RWPE1 (cell line): Measurements from ENCODE around the gene STOML1.

Experiments used
- CTCF ChIA-PET: fragments of 350-600 bp; sonication (Branson Sonifier 250); formaldehyde crosslinking; extraction: SDS; loops from one replicate; lab custom pipeline; 2021; lab: Yijun Ruan, JAX
- POLR2A ChIA-PET: fragments of 400-600 bp; formaldehyde crosslinking; extraction: SDS; loops from one replicate; lab custom pipeline; 2020; ENCODE audit warnings: antibody characterized with exemption; ENCODE audit not compliant: low non-redundant PET; lab: Yijun Ruan, JAX
- DNase-seq: peaks from one replicate; pipeline ENCODE4 v3.0.0; 2012; ENCODE audit warnings: low spot score
- H3K27ac ChIP-seq: fragments of 450-650 bp; 2 replicates; pipeline ENCODE4 v1.5.1; 2017
- TF ChIP-seq, protein P1 (sequence below): fragments of 450-650 bp; conservative IDR thresholded peaks from 2 replicates; pipeline ENCODE4 v1.5.1; 2017; ENCODE audit warnings: low read depth, mild to moderate bottlenecking

Gene STOML1

DNA sequence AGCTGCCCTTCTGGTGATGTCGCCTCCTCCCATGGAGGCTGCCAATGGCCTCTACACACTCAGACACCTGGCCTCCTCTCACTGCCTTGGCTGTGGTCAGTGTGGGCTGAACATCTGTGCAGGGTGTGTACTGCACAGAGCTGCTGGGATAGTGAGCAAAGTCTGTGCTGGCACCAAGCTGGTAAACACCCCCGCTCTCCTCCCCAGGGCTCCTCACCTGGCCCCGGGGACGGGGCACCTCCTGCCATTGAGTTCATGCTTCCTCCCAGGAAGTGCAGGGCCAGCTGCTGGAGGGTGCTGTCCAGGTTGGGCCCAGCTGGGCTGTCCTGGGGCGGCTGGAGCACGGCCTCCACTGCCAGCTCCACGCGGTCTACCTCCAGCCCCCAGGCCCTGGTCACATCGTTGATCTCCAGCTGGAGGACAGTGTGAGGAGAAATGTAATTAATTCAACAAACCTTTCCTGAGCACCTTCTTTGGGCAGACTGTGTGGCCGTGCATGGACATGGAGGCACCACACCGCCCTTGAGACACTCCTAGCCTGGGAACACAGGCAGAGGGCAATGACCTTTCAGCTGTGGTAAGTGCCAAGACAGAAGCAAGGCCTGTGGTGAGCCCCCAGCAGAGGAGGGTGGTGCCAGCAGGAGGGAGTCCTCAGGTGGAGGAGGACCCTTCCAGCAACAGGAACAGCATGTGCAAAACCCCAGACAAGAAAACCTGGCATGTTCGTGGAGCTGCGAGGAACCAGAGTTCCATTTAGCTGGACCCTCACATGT lies 6.8 kb downstream of the STOML1 start:
- H3K27ac ChIP-seq: peak overlapping the region; percentile 99
- POLR2A ChIA-PET: interaction anchor here (1.1 kb wide), 1 partner anchor 9 kb away, joined by 3 read pairs; the partner anchor contains the start of gene PML
- CTCF ChIA-PET: interaction anchor here (0.6 to 0.9 kb wide), 2 partner anchors 12 to 16 kb away, joined by 3 to 5 read pairs; no protein-coding TSS in a partner anchor
- DNase-seq: no peak
- TF ChIP-seq, protein P1, sequence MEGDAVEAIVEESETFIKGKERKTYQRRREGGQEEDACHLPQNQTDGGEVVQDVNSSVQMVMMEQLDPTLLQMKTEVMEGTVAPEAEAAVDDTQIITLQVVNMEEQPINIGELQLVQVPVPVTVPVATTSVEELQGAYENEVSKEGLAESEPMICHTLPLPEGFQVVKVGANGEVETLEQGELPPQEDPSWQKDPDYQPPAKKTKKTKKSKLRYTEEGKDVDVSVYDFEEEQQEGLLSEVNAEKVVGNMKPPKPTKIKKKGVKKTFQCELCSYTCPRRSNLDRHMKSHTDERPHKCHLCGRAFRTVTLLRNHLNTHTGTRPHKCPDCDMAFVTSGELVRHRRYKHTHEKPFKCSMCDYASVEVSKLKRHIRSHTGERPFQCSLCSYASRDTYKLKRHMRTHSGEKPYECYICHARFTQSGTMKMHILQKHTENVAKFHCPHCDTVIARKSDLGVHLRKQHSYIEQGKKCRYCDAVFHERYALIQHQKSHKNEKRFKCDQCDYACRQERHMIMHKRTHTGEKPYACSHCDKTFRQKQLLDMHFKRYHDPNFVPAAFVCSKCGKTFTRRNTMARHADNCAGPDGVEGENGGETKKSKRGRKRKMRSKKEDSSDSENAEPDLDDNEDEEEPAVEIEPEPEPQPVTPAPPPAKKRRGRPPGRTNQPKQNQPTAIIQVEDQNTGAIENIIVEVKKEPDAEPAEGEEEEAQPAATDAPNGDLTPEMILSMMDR: no peak

DNA sequence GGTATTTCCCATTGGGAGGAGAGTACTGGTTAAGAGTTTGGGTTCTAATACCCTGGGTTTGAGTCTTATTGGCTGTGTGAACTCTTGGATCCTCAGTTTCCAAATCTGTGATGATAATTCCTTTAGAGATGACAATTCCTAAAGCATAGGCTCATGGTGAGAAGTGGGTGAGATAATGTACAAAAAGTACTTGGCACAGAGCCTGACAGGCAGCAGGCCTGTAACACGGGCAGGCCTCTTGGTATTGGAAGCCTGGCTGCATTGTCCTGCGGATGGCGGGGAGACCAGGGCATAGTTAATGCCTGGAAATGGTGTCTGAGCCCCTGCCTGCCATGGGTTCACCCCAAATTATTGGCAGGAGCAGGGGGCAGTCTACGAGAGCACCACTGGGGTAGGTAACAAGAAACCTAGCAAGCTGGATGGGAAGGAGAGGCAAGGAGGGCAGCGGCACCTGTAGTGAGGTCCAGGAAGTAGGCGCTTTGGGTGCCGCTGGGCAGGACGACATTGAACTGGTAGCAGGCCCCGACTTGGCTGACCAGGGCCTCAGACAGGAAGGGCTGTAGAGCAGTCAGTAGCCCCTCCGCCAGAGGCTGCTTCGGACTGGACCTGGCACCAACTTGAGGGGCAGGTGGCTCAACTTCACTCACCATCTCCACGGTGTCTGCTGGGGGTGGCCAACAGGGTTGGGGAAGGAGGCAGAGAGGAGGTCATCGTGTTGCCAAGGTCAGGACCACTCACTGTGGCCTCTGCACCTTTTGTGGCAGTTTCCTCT lies 7.7 kb downstream of the STOML1 start:
- TF ChIP-seq, protein P1: no peak
- POLR2A ChIA-PET: no interaction called here
- DNase-seq: no peak
- CTCF ChIA-PET: interaction anchor here (0.6 to 1.4 kb wide), 2 partner anchors 8 to 15 kb away, joined by 3 to 6 read pairs; no protein-coding TSS in a partner anchor
- peak overlapping the region; percentile 99 for H3K27ac ChIP-seq

DNA sequence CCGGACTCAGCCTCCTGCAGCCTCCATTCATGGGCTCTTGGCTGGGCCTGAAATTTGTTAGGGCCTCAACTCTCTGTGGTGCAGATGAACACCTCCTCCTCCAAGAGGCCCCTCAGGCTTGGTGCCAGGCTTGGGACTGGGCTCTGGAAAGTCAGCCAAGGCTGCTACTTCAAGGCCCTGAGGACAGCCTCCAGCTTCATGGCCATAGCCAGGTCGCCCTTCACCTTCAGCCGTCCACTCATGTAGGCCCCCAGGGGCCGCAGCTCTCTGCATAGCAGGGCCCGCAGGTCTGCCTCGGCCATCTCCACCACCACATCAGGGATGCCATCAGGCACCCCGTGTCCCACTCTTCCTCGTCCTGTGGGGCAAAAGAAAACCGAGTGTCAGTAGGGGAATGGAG lies 8.3 kb downstream of the STOML1 start:
- TF ChIP-seq, protein P1: no peak
- POLR2A ChIA-PET: interaction anchor here (0.5 to 1.3 kb wide), 2 partner anchors 11 to 689 kb away, joined by 4 read pairs; partner anchors contain the start of gene PML
- peak overlapping the region; percentile 99 for H3K27ac ChIP-seq
- CTCF ChIA-PET: interaction anchor here (0.7 to 1.6 kb wide), 3 partner anchors 9 to 19 kb away, joined by 5 to 6 read pairs (median 5); partner anchors contain the start of gene PML
- DNase-seq: no peak

DNA sequence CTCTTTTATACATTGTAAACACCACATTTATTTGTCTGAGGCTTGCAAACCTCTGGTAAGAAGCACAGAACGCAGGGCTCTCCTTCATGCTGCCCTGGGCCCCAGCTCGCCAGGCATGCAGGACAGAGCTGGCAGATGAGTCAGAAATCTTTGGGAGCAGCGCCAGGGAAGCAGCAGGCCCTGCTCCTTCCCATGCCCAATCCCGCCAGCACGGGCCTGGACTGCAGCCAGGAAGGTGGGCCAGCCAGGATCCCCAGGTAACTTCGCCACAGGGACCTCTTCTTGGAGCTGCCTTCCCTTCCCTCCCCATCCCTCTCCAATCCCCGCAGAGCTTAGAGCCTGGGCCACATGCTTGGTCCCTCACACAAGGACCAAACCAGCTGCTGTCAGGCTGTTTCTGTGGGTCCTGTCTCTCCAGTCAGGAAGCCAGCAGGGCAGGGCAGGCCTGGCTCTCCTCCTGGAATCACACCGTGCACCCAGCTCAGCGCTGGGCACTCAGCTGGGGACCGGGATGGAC lies 8.8 kb downstream of the STOML1 start:
- TF ChIP-seq, protein P1: no peak
- CTCF ChIA-PET: interaction anchor here (0.6 to 2.3 kb wide), 5 partner anchors 9 to 1189 kb away, joined by 3 to 8 read pairs (median 5); partner anchors contain the start of gene PML
- peak; percentile 75 for DNase-seq
- POLR2A ChIA-PET: interaction anchor here (0.5 to 1.3 kb wide), 2 partner anchors 11 to 689 kb away, joined by 4 read pairs; partner anchors contain the start of gene PML
- peak overlapping the region; percentile 99 for H3K27ac ChIP-seq

DNA sequence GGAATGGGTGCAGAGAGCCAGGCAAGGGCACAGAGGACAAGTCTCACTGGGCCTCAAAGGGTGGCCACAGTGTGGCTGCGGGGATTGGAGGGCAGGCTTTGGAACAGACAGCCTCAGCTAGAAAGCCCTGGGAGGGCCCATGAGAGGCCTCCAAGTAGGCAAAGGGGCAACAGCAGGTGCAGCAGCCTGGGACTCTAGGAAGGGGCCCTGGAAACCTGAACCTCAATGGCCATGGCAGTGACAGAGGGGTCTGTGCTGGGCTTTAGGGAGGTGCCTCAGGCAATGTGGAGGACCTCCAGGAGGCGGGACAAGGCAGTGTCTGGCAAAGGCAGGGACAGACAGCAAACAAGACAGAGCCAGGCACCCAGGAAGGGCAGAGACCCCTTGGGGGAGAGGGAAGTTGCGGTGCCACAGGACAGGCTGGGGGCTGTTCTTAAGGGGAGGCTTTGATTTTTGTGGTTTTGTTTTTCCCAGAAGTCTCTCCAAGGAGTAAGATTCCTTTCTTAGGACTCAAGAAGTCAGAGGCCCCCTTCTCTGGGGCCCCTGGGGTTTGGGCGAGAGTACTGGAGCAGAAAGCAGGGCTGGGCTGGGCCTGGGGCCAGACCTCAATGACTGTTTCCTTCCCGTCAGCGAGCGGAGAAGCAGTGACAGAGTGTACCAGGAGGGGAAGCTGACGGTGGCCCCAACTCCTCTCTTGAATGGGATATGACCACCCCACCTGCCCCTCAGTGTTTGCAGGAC lies 9.7 kb downstream of the STOML1 start:
- CTCF ChIA-PET: interaction anchor here (0.6 to 2.3 kb wide), 4 partner anchors 9 to 1188 kb away, joined by 3 to 8 read pairs (median 4); partner anchors contain the start of gene PML
- H3K27ac ChIP-seq: peak overlapping the region; percentile 99
- POLR2A ChIA-PET: interaction anchor here (1.3 kb wide), 1 partner anchor 12 kb away, joined by 4 read pairs; the partner anchor contains the start of gene PML
- no peak for DNase-seq
- TF ChIP-seq, protein P1: no peak
